Upper lobe of left lung (tissue), 4 donors: ENCODE results near the gene ZNF654.

Experiments used
- EP300 ChIP-seq, 4 donors: sonication (generic); formaldehyde crosslinking; IDR thresholded peaks; one replicate each; pipeline ENCODE4 v1.5.1; 2017; ENCODE audit warnings: antibody characterized with exemption in 4 of 4, control low read depth in 2 of 4
- POLR2A ChIP-seq, 4 donors: fragments of 450-650 bp; IDR thresholded peaks; one replicate each; pipeline ENCODE4 v1.5.1; 2016 to 2017; ENCODE audit warnings: antibody characterized with exemption in 4 of 4, mild to moderate bottlenecking in 2 of 4
- POLR2AphosphoS5 ChIP-seq, 2 donors: sonication (generic); formaldehyde crosslinking; IDR thresholded peaks; one replicate each; pipeline ENCODE4 v1.5.1; 2017; ENCODE audit warnings: antibody characterized with exemption in 2 of 2
- TF ChIP-seq, protein P1 (sequence below), 6 experiments: fragments of 450-650 bp in 4 of 6; fragments of 200-600 bp in 2 of 6; sonication (generic) in 2 of 6; IDR thresholded peaks; one replicate each; pipeline ENCODE4 v1.5.1; 2016 to 2019; ENCODE audit warnings: antibody characterized with exemption in 6 of 6

DNA sequence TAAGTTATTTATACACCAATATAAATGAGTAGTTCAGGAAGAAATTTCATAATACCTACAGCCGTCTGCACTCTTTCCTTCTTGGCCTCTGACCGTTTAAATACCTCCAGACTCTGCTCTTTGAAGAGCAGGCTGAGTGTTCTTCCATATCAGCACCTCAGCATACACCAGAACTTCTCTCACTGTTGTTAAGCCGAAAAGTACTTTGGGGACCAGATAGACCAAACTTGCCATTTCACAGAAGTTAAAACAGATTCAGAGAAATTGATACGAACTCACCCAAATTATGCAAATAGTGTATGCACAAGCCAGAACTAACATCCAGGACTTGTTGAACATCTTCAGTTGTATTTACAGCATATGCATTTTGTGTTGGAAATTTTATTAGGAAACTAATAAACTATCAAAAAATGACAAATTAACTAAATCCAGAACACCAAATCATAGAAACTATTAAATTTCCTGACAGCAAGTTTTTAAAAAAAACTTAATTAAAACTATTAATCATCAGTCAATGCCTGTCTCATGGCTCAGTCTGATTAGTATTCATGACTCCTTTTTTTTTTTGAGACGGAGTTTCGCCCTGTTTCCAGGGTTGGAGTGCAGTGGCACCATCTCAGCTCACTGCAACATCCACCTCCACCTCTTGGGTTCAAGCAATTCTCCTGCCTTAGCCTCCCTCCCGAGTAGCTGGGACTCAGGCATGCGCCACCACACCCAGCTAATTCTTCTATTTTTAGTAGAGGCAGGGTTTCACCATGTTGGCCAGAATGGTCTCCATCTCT is 24.4 kb upstream of the ZNF654 start:
- no peak for TF ChIP-seq EP300 (IDR thresholded peaks at IDR 0.05)
- no peak for TF ChIP-seq POLR2A (IDR thresholded peaks at IDR 0.05)
- TF ChIP-seq, protein P1, sequence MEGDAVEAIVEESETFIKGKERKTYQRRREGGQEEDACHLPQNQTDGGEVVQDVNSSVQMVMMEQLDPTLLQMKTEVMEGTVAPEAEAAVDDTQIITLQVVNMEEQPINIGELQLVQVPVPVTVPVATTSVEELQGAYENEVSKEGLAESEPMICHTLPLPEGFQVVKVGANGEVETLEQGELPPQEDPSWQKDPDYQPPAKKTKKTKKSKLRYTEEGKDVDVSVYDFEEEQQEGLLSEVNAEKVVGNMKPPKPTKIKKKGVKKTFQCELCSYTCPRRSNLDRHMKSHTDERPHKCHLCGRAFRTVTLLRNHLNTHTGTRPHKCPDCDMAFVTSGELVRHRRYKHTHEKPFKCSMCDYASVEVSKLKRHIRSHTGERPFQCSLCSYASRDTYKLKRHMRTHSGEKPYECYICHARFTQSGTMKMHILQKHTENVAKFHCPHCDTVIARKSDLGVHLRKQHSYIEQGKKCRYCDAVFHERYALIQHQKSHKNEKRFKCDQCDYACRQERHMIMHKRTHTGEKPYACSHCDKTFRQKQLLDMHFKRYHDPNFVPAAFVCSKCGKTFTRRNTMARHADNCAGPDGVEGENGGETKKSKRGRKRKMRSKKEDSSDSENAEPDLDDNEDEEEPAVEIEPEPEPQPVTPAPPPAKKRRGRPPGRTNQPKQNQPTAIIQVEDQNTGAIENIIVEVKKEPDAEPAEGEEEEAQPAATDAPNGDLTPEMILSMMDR (IDR thresholded peaks at IDR 0.05), result no peak
- no peak for TF ChIP-seq POLR2AphosphoS5 (IDR thresholded peaks at IDR 0.05)
